Measurements from ENCODE around the gene BASP1.

BASP1 gene

GRCh38 chr5:17224858-17225511 lies 7.6 kb downstream of the BASP1 start:
- no peak for TF ChIP-seq CTCF (conservative IDR thresholded peaks at IDR 0.05)
- H3K27ac ChIP-seq = no peak overlapping the region

GRCh38 chr5:17225520-17225919 lies 8.1 kb downstream of the BASP1 start:
- no peak for TF ChIP-seq CTCF (conservative IDR thresholded peaks at IDR 0.05)
- H3K27ac ChIP-seq = no peak overlapping the region

GRCh38 chr5:17227868-17228267 lies 10.4 kb downstream of the BASP1 start:
- no peak for TF ChIP-seq CTCF (conservative IDR thresholded peaks at IDR 0.05)
- H3K27ac ChIP-seq = no peak overlapping the region

GRCh38 chr5:17228821-17229291 lies 11.4 kb downstream of the BASP1 start:
- H3K27ac ChIP-seq = 0 out of 2 replicates have a peak overlapping the region, but pooled peaks have one; percentile 14
- TF ChIP-seq CTCF (conservative IDR thresholded peaks at IDR 0.05) = no peak

GRCh38 chr5:17229313-17229712 lies 11.9 kb downstream of the BASP1 start:
- H3K27ac ChIP-seq = 0 out of 2 replicates have a peak overlapping the region, but pooled peaks have one; percentile 14
- TF ChIP-seq CTCF (conservative IDR thresholded peaks at IDR 0.05) = no peak

GRCh38 chr5:17230191-17230590 lies 12.8 kb downstream of the BASP1 start:
- H3K27ac ChIP-seq = no peak overlapping the region
- no peak for TF ChIP-seq CTCF (conservative IDR thresholded peaks at IDR 0.05)

GRCh38 chr5:17230808-17231525 lies 13.5 kb downstream of the BASP1 start:
- TF ChIP-seq CTCF (conservative IDR thresholded peaks at IDR 0.05) = no peak
- no peak overlapping the region for H3K27ac ChIP-seq

All from VCaP (cell line).